GM19372 (cell line): Measurements from ENCODE around the gene FAM162A.
"Not testable (repeated sequence)": the region's sequence is repeated elsewhere in the genome, so short reads cannot be mapped to it uniquely, and the experiment has no call there.

Experiments
- ATAC-seq: cut with Tn5 transposase; IDR thresholded peaks from one replicate; pipeline ENCODE4 v1.9.1; 2021; ENCODE audit warnings: mild to moderate bottlenecking, low read depth, moderate library complexity; ENCODE audit not compliant: unreplicated experiment

FAM162A gene, protein sequence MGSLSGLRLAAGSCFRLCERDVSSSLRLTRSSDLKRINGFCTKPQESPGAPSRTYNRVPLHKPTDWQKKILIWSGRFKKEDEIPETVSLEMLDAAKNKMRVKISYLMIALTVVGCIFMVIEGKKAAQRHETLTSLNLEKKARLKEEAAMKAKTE

GRCh38 chr3:122383771-122384697 is at the start of gene FAM162A:
FAM162A (plus strand) TSS chr3:122384182; CDS start chr3:122384266, 84 bp downstream.
- peak; percentile 90 for ATAC-seq

DNA sequence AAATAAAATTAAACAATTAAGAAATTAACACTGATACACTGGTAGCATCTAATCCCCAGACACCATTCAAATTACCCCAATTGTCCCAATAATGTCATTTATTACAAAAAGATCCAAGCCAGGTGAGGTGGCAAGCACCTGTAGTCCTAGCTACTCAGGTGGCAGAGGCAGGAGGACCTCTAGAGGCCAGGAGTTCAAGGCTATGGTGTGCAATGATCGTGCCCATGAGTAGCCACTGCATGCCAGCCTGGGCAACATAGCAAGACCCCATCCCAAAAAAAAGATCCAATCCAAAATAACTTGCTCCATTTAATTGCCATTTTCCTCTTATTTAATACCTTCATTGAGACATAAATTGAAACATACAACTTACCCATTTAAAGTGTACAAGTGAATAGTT is 41.2 kb upstream of the FAM162A start:
- no peak for ATAC-seq

GRCh38 chr3:122343654-122344053 is 40.3 kb upstream of the FAM162A start:
- no peak for ATAC-seq

DNA sequence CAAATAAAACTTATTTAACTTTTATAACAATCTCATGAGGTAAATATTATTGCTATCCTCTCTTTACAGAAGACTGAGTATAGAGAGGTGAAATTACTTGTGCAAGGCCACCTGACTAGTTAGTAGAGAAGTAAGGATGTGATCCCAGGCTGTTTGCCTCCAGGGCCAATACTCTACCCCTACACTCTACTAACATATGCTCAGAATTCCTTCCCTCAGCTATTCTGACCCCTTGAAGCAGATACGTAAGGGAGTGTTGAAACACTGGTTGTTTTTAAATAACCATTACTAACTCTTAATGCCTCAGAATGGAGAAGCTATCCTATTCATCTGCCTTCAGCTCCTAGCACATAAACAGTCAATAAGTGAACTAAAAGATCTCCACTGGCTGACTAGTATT is 34.8 kb upstream of the FAM162A start:
- no peak for ATAC-seq

GRCh38 chr3:122350814-122351418 is 33.1 kb upstream of the FAM162A start:
- no peak for ATAC-seq

DNA sequence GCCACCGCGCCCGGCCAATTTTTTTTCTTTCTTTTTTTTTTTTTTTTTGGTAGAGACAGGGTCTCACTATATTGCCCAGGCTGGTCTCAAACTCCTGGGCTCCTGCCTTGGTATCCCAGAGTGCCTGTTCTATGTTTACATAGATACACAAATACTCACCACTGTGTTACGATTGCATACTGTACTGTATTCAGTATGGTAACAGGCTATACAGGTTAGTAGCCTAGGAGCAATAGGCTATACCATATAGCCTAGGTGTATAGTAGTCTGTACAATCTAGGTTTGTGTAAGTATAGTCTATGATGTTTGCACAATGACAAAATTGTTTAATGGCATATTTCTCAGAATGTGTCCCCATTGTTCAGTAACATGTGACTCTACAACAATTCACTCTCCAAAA is 32.4 kb upstream of the FAM162A start:
- no peak for ATAC-seq

DNA sequence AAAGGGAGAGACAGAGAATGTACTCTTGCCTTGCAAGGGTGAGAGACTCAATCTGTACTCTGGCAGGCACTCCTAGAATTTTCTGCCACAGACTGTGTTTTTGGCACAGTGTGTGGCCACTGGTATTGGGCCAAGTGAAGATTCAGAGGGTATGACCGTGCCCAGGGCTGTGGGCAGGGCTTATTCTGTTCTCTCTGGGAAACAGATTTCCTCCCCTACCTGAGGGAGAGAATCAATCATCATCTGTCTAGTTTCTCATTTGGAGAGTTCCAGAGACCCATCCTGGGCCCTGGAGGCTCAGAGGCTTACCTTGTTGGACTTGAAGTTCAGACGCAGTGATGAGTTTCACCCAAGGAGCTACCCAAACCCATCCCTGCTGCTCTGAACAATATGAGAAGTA is 30.8 kb upstream of the FAM162A start:
- no peak for ATAC-seq

DNA sequence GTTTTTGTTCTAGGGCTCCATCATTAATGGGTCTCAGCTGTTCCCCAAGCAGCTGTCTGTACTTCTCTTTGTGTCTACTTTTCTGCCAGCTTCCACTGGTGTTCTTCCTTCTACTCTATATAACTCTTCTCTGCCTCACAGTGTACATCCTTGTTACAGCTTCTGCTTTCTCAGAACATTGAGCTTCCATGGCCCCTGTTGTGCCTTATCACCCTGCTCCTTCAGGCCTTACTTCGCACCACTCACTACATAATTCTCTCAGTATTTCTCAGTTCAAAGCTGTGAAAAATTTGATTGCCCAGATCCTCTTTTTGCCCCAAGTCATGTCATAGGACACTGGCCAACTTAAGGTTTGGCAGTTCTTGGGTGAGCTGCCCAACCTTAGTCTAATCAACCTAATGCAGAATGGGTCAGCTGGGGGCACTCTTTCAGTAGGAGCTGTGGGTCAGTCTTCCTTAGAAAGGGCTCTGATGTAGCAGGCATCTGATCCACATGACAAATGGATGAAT is 30.0 kb upstream of the FAM162A start:
- no peak for ATAC-seq

DNA sequence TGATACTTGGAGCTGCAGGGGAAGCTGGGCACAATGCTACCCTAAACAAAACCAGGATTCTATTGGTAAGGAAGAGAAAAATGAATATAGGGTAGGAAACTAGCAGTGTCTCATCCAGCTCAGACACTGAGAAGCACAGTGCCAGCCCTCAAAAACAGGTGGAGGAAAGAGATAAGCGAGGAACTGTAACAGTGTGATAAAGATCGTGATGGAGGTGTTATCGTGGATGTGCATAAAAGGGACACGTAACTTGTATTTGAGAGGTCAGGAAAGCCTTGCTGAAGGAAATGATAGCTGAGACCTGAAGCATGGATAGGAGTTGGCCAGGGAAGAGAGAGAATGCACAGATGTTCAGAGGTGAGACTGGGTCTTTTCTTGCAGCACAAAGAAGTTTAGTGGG is 28.4 kb upstream of the FAM162A start:
- ATAC-seq: no peak

- ATAC-seq: no peak
Measured at GRCh38 chr3:122356402-122356801, 27.6 kb upstream of the FAM162A start.

DNA sequence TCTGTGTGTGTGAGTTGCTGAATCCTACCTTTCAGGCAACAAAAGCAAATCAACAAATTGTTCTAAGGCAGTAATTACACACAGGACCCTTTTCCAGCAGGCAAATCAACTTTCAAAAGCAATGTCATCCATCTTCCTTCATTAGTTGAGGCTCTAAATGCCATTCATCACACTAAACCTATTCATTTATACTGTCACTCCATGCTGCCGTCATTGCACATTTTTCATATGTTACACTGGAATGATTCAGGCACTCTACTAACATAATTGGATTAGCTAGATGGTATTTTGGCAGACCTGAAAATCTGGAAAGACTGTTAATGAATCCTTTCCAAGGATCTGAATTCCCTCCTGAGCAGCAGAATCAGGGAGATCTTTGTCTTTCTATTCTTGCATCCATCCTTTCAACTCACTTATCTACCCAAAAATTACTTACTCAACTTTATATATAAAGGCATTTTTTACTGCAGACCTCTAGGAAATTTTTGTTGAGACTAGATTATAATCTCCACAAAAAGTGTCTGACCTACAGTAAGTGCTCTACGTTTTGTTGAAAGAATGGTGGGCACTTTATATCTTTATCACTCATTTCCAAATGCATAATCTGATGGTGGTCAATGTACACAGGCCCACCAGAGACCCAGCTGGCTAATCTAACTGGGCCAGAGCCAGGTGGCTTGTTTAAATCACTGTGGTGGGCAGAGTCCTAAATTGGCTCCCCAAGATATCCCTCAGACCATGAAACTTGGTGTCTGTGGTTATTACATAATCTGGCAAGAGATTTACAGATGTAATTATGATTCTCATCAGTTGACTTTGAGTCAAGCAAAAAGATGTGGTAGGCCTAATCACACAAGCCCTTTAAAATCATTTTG is 25.9 kb upstream of the FAM162A start:
- ATAC-seq: no peak

GRCh38 chr3:122358703-122359032 is 25.3 kb upstream of the FAM162A start:
- no peak for ATAC-seq

- ATAC-seq: no peak
Measured at GRCh38 chr3:122362026-122362425, 22.0 kb upstream of the FAM162A start.

- ATAC-seq: no peak
Measured at GRCh38 chr3:122364490-122364889, 19.5 kb upstream of the FAM162A start.

DNA sequence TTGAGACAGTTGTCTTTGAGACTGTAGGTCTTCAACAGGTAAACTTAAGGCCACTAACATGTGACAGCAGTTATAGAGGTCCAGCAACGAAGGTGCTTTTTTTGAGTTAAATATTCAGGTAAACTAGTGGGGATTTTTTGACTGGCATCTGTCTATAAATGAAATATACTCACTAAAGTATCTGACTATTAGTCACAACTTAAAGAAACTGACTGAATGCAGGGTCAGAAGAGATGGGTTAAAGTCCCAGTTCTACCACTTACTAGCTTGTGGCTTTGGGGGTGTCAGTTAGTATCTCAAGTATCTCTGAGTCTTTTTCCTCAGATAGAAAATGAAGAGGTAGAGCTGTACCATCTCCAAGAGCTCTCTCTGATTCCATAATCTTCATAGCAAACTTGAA is 18.9 kb upstream of the FAM162A start:
- no peak for ATAC-seq

DNA sequence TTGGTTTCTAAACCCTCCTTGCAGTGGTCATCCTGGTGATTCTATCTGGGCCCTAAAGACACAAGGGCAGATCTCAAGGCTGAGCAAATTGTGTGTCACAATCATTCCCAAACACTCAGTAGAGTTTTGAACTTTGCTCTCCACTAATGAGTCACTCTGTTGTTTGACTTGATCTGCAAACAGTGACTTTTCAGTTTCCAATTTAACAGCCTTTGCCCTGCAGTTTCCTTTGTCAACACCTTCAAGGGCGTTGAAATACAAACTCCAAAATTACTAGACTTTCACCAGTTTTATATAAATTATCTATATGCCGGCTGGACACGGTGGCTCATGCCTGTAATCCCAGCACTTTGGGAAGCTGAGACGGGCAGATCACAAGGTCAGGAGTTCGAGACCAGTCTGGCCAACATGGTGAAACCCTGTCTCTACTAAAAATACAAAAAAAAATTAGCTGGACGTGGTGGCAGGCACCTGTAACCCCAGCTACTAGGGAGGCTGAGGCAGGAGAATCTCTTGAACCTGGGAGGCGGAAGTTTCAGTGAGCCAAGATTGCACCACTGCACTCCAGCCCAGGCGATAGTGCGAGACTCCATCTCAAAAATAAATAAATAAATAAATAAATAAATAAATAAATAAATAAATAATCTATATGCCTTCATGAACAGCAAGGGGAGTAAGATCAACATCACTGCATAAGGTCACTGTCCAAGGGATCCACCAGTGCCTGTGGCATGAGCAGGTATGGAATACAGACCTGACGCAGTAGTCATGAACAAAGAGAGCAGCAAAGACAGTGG is 18.2 kb upstream of the FAM162A start:
- not testable (repeated sequence) for ATAC-seq

DNA sequence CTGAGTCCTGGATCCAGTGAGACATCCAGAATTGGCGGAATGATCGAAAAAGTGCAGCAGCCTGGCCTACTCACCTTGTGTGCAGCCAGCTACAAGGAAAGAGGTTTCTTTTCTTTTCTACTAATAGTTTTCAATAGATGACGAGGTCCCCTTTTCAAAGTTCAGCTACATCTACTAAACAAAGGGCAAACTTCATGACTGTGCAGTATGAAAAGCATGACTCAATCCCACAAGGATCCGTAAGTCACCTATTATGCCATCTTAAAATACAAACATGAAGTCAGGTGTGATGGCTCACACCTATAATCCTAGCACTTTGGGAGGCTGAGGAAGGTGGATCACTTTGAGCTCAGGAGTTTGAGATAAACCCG is 17.6 kb upstream of the FAM162A start:
- no peak for ATAC-seq

- ATAC-seq: no peak
Measured at GRCh38 chr3:122374034-122374433, 9.9 kb upstream of the FAM162A start.

DNA sequence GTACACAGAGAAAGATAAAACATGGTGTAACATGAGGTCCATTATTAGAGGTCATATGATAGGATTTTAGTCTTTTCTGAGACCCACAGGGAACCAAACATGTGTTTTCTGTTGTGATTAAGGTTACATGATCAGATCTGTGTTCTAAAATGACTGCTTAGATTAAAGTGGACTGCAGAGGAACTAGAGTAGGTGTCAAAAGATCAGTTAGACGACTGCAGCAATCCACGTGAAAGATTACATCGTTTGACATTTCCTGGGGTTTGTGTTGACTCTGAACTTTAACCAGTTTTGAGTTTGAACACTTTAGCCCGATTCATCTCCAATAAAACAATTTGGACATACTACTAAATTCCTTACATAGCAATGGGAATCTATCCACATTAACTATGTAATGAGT is 6.0 kb upstream of the FAM162A start:
- no peak for ATAC-seq
